ENCODE data around the gene SLC6A4.

The SLC6A4 gene

DNA sequence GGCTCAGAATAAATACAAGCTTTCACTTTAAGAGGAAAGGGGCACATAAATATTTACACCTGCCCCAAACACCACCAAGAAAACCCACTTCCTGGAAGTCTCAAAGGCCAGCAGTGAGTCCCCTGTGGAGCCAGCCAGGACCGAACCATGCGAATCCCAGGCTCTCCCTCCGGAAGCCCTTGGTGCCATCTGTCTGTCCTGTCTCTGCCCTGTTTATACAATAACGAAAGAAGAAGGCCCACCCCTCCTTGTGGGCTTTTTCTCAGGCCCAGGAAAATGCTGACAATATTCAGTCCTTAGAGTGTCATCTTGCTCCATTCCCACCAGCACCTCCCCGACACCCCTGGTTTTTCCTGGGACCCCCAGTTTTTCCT, 3.6 kb upstream of the SLC6A4 start:
- no peak overlapping the region for H3K4me3 ChIP-seq (ENCODE audit: low read depth, low read length)

DNA sequence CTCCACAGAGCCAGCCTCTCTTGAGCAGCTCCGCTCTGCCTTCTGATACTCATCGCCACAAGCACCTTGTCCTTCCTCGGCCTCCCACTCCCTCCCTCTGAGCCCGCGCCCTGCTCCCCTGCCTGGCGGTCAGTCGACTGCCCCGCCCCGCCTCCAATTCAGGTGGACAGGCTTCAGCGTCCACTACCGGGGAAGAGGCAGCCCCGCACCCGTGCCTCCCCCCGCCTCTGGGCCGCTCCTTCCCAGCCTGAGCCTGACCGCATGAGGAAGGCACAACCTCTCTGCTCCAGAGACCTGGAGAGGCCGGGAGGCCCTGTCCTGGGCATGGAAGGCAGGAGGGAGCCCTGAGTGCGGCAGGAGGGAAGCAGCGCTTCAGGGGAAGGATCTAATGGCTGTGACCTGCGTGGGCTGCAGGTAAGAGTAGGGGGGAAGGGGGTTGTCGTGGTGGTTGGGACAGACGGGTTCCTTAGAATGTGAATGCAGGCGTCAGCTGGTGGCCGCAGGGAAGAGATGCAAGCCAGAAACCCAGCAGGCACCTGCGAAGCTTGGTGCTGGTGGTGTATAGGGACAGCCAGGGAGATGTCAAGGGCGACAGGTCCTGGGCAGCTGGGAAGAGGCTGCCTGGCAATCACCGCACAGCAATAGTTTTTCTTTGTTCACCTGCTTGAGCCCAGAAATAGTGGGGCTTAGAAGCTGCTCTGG, 3.0 kb upstream of the SLC6A4 start:
- no peak for TF ChIP-seq MYC (IDR thresholded peaks at IDR 0.05; ENCODE audit: low read depth, low read length)
- TF ChIP-seq, protein P1, sequence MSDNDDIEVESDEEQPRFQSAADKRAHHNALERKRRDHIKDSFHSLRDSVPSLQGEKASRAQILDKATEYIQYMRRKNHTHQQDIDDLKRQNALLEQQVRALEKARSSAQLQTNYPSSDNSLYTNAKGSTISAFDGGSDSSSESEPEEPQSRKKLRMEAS (IDR thresholded peaks at IDR 0.05; ENCODE audit: low read depth, low read length), result no peak
- no peak for TF ChIP-seq POLR2A (IDR thresholded peaks at IDR 0.05; ENCODE audit: extremely low read depth, insufficient read length)
- TF ChIP-seq, protein P2, sequence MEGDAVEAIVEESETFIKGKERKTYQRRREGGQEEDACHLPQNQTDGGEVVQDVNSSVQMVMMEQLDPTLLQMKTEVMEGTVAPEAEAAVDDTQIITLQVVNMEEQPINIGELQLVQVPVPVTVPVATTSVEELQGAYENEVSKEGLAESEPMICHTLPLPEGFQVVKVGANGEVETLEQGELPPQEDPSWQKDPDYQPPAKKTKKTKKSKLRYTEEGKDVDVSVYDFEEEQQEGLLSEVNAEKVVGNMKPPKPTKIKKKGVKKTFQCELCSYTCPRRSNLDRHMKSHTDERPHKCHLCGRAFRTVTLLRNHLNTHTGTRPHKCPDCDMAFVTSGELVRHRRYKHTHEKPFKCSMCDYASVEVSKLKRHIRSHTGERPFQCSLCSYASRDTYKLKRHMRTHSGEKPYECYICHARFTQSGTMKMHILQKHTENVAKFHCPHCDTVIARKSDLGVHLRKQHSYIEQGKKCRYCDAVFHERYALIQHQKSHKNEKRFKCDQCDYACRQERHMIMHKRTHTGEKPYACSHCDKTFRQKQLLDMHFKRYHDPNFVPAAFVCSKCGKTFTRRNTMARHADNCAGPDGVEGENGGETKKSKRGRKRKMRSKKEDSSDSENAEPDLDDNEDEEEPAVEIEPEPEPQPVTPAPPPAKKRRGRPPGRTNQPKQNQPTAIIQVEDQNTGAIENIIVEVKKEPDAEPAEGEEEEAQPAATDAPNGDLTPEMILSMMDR (IDR thresholded peaks at IDR 0.05; ENCODE audit: low read depth, low read length), result no peak
- no peak for DNase-seq (ENCODE audit: low read depth)
- no peak overlapping the region for H3K4me3 ChIP-seq (ENCODE audit: low read depth, low read length)

More for the DNA sequence above, 3.6 kb upstream of the SLC6A4 start:
- TF ChIP-seq, protein P2 (IDR thresholded peaks at IDR 0.05; ENCODE audit: low read depth, low read length), result no peak
- TF ChIP-seq POLR2A (IDR thresholded peaks at IDR 0.05; ENCODE audit: extremely low read depth, insufficient read length) (no peak), MYC (IDR thresholded peaks at IDR 0.05; ENCODE audit: low read depth, low read length) (no peak)
- TF ChIP-seq, protein P1 (IDR thresholded peaks at IDR 0.05; ENCODE audit: low read depth, low read length), result no peak
- DNase-seq (ENCODE audit: low read depth), result no peak

DNA sequence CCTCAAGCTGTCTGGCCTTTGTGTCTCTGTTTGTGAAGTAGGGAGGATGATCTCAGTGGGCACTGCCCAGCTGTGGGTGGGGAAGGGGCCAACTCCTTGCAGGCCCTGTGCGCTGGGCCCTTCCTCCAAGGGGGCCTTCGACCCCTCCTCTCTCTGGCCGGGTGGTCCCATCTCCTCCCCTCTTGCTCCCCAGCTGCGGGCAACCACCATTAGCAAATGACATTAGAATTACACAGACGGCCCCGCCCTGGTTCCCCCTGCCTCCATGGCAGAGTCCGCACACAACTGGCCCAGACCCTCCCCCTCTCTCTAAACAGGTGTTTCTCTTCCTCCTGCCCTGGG, 2.5 kb upstream of the SLC6A4 start:
- DNase-seq (ENCODE audit: low read depth), result no peak
- no peak overlapping the region for H3K4me3 ChIP-seq (ENCODE audit: low read depth, low read length)
- TF ChIP-seq, protein P2 (IDR thresholded peaks at IDR 0.05; ENCODE audit: low read depth, low read length), result no peak
- TF ChIP-seq, protein P1 (IDR thresholded peaks at IDR 0.05; ENCODE audit: low read depth, low read length), result no peak
- TF ChIP-seq POLR2A (IDR thresholded peaks at IDR 0.05; ENCODE audit: extremely low read depth, insufficient read length) (no peak), MYC (IDR thresholded peaks at IDR 0.05; ENCODE audit: low read depth, low read length) (no peak)

DNA sequence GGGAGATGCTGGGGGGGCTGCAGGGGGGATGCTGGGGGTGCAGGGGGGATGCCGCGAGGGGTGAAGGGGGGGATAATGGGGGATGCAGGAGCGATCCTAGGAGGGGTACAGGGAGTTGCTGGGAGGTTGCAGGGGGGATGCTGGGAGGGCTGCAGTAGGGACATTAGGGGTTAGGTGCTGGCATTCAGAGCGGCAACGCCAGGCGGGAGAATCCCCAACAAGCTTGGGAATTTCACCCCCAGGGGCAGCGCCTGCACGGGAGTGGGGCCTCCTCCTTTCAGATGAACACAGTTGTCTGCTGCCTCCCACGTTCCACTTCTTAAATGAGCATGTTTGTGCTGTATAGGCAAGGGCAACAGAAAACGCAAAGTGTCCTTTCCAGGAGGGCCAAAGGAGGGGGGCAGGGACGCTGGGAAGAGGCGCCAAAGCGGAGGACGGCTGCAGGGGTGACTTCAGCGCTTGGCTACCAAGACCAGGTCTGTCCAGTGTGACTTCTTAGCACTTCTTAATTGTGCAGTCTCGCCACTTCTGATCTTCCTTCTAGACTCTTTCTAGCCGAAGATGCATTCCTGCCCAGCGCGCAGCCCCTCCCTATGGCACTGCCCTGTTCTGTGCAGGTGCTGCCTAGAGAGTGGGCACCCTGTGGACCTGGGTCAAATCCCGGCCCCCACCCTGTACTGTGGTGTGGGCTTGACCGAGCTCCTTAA, 2.0 kb upstream of the SLC6A4 start:
- TF ChIP-seq, protein P1 (IDR thresholded peaks at IDR 0.05; ENCODE audit: low read depth, low read length), result no peak
- TF ChIP-seq POLR2A (IDR thresholded peaks at IDR 0.05; ENCODE audit: extremely low read depth, insufficient read length) (no peak), MYC (IDR thresholded peaks at IDR 0.05; ENCODE audit: low read depth, low read length) (no peak)
- TF ChIP-seq, protein P2 (IDR thresholded peaks at IDR 0.05; ENCODE audit: low read depth, low read length), result no peak
- DNase-seq (ENCODE audit: low read depth), result no peak
- H3K4me3 ChIP-seq (ENCODE audit: low read depth, low read length), result no peak overlapping the region

DNA sequence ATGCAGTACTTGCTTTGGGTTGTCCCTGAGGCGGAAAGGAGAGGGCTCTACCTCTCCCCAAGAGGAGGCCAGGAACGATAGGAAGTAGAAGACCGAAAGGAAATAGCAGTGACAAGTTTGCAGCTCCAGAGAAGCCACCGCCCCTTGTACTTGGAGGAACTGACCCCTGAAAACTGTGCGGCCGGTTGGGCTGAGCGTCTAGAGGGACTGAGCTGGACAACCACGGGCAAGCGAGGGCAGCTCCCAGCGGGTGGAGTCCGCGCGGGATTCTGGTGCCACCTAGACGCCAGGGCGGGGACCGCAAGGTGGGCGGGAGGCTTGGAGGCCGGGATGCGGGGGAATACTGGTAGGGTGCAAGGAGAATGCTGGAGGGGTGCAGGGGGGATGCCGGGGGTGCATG, 1.3 kb upstream of the SLC6A4 start:
- H3K4me3 ChIP-seq (ENCODE audit: low read depth, low read length), result no peak overlapping the region
- DNase-seq (ENCODE audit: low read depth), result no peak
- TF ChIP-seq, protein P2 (IDR thresholded peaks at IDR 0.05; ENCODE audit: low read depth, low read length), result no peak
- no peak for TF ChIP-seq MYC (IDR thresholded peaks at IDR 0.05; ENCODE audit: low read depth, low read length)
- TF ChIP-seq, protein P1 (IDR thresholded peaks at IDR 0.05; ENCODE audit: low read depth, low read length), result no peak
- TF ChIP-seq POLR2A (IDR thresholded peaks at IDR 0.05; ENCODE audit: extremely low read depth, insufficient read length), result no peak
